HEK293T (cell line): ENCODE results near the gene PLCL2.

ENCODE experiments used
- CTCF ChIA-PET: fragments of 350-600 bp; formaldehyde crosslinking; extraction: SDS; loops from one replicate; lab custom pipeline; 2021; ENCODE audit warnings: antibody characterized with exemption, inconsistent platforms; lab: Yijun Ruan, JAX
- POLR2A ChIA-PET: fragments of 350-600 bp; formaldehyde crosslinking; extraction: SDS; loops from one replicate; lab custom pipeline; 2020; ENCODE audit warnings: antibody characterized with exemption, inconsistent platforms; lab: Yijun Ruan, JAX
- DNase-seq: peaks from one replicate; pipeline ENCODE4 v3.0.0; 2012; ENCODE audit warnings: mixed read lengths; ENCODE audit errors: extremely low spot score
- ARNT ChIP-seq: fragments of 450-650 bp; IDR thresholded peaks from 2 replicates; pipeline ENCODE4 v1.6.1; 2017; ENCODE audit warnings: mild to moderate bottlenecking
- BHLHE40 ChIP-seq: fragments of 450-650 bp; IDR thresholded peaks from 2 replicates; pipeline ENCODE4 v1.6.1; 2016; ENCODE audit warnings: mild to moderate bottlenecking, moderate library complexity, borderline replicate concordance
- CTBP1 ChIP-seq: fragments of 450-650 bp; IDR thresholded peaks from 2 replicates; pipeline ENCODE4 v1.6.1; 2016; ENCODE audit warnings: borderline replicate concordance
- ELF4 ChIP-seq: fragments of 450-650 bp; IDR thresholded peaks from 2 replicates; pipeline ENCODE4 v1.6.1; 2017; ENCODE audit warnings: antibody characterized with exemption
- FOXA1 ChIP-seq: fragments of 450-650 bp; IDR thresholded peaks from 2 replicates; pipeline ENCODE4 v1.6.1; 2016; ENCODE audit warnings: mild to moderate bottlenecking
- FOXK2 ChIP-seq: fragments of 450-650 bp; IDR thresholded peaks from 2 replicates; pipeline ENCODE4 v1.6.1; 2016; ENCODE audit warnings: mild to moderate bottlenecking
- FOXM1 ChIP-seq: fragments of 450-650 bp; IDR thresholded peaks from 2 replicates; pipeline ENCODE4 v1.6.1; 2017; ENCODE audit warnings: mild to moderate bottlenecking, borderline replicate concordance
- HDGF ChIP-seq: fragments of 450-650 bp; IDR thresholded peaks from 2 replicates; pipeline ENCODE4 v1.6.1; 2017; ENCODE audit warnings: antibody characterized with exemption, borderline replicate concordance
- L3MBTL2 ChIP-seq: fragments of 450-650 bp; conservative IDR thresholded peaks from 2 replicates; pipeline ENCODE4 v1.6.1; 2016; ENCODE audit warnings: mild to moderate bottlenecking
- LEF1 ChIP-seq: fragments of 450-650 bp; IDR thresholded peaks from 2 replicates; pipeline ENCODE4 v1.6.1; 2017; ENCODE audit warnings: mild to moderate bottlenecking, borderline replicate concordance
- NFRKB ChIP-seq: fragments of 450-650 bp; IDR thresholded peaks from 2 replicates; pipeline ENCODE4 v1.6.1; 2016; ENCODE audit warnings: mild to moderate bottlenecking, moderate library complexity
- SP1 ChIP-seq: fragments of 450-650 bp; IDR thresholded peaks from 2 replicates; pipeline ENCODE4 v1.6.1; 2017
- SUZ12 ChIP-seq: fragments of 450-650 bp; IDR thresholded peaks from 2 replicates; pipeline ENCODE4 v1.6.1; 2016; ENCODE audit warnings: mild to moderate bottlenecking
- TARDBP ChIP-seq: fragments of 450-650 bp; IDR thresholded peaks from 2 replicates; pipeline ENCODE4 v1.6.1; 2016
- ZNF384 ChIP-seq: fragments of 450-650 bp; IDR thresholded peaks from 2 replicates; pipeline ENCODE4 v1.6.1; 2016
- TF ChIP-seq, protein P1 (sequence below): fragments of 450-650 bp; IDR thresholded peaks from 2 replicates; pipeline ENCODE4 v1.6.1; 2016

The PLCL2 gene

DNA sequence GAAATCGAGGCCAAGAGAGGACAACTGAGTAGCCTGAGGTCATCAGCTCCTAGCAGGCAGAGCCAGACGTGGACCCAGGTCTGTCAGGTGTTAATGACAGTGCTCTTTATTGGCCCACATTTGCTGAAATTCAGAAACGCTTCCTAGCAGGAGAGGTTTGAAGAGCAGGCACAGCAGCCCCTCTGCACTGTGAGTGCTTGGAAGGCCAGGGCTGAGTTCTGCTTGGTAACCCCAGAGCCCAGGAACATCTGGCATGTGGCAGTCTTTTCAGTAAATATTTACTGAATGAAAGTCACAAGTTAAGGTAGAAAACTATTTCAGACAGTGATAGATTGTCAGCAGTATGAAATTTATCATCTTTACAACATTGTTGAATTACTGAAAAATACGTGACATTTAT is 102.4 kb downstream of the PLCL2 start:
- CTCF ChIA-PET: interaction anchor here (0.7 kb wide), 1 partner anchor 8 kb away, joined by 3 read pairs; no protein-coding TSS in a partner anchor
- TF ChIP-seq ZNF384 (no peak), FOXA1 (no peak), LEF1 (no peak), CTBP1 (no peak), SP1 (no peak), TARDBP (no peak), BHLHE40 (no peak), NFRKB (no peak), HDGF (no peak), FOXK2 (no peak)
- POLR2A ChIA-PET: no interaction called here
- no peak for DNase-seq

DNA sequence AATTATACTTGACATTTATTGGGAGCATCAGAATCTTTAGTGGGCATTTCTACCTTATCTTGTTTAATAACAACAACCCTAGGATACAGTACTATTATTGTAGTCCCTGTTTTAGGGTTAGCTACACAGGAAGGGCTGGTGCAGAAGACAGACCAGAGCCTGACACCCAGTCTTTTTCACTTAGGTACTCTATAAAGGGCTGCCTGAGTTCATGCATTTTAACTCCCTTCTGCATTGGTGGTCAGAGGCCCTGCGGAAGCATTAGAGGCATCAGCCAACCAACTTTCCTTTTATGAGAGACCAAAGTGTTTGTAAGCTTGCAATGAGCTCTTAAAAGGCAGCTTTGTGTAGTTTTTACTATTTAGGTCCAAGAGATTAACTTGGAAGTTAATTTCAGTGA is 105.4 kb downstream of the PLCL2 start:
- CTCF ChIA-PET: no interaction called here

DNA sequence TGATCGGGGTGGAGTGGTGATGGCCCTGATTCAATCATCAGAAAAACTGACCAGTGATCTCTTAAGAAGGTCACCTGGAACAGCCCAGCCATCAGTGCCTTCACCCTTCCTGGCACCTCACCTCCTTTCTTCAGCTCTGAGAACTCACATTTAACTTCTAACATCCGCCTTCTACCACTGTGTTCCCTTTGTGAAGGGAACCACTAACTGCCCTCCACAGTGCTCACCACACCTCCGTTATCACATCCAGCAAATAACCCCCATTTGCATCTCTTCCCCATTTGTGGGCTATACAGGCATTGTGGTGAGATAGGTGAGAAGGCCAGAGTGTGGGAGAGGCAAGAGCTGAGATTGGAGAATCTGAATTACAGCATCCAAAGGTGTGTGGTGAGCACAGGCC is 107.4 kb downstream of the PLCL2 start:
- ChIA-PET POLR2A (no interaction called here), CTCF (no interaction called here)
- no peak for TF ChIP-seq LEF1
- no peak for TF ChIP-seq CTBP1
- TF ChIP-seq L3MBTL2: no peak
- no peak for TF ChIP-seq NFRKB
- TF ChIP-seq, protein P1, sequence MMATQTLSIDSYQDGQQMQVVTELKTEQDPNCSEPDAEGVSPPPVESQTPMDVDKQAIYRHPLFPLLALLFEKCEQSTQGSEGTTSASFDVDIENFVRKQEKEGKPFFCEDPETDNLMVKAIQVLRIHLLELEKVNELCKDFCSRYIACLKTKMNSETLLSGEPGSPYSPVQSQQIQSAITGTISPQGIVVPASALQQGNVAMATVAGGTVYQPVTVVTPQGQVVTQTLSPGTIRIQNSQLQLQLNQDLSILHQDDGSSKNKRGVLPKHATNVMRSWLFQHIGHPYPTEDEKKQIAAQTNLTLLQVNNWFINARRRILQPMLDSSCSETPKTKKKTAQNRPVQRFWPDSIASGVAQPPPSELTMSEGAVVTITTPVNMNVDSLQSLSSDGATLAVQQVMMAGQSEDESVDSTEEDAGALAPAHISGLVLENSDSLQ: no peak
- TF ChIP-seq SP1: no peak
- no peak for TF ChIP-seq HDGF
- no peak for TF ChIP-seq FOXK2
- no peak for TF ChIP-seq TARDBP
- no peak for TF ChIP-seq ZNF384
- no peak for TF ChIP-seq FOXM1
- TF ChIP-seq SUZ12: no peak
- no peak for TF ChIP-seq FOXA1
- DNase-seq: no peak

More for the DNA sequence above, 105.4 kb downstream of the PLCL2 start:
- TF ChIP-seq ZNF384 (no peak), SUZ12 (no peak), LEF1 (no peak), ARNT (no peak), CTBP1 (no peak), HDGF (no peak), NFRKB (no peak), BHLHE40 (no peak), FOXK2 (no peak), SP1 (no peak), ELF4 (no peak)
- POLR2A ChIA-PET: no interaction called here
- DNase-seq: no peak

DNA sequence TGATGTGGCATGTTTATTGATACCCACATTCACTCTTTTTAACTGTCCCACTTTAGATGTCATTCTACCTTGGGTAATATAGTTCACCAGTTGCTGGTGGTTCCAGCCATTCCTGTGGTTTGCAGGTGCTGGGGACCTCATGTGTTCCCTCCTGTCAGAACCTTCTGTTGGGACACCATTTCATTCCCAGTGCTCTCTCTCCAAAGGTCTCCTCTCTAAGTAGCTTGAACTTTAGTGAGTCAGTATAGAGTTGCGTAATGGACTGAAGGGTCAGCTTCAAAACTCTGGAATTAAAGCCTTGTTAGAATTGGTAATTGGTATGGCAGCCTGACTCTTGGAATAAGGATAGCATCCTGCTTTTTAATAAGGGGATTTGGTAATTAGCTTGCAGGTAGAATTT is 108.5 kb downstream of the PLCL2 start:
- CTCF ChIA-PET: interaction anchor here (0.6 kb wide), 1 partner anchor 155 kb away, joined by 8 read pairs; no protein-coding TSS in a partner anchor
- TF ChIP-seq NFRKB (no peak), ZNF384 (no peak), FOXA1 (no peak)
- DNase-seq: no peak

DNA sequence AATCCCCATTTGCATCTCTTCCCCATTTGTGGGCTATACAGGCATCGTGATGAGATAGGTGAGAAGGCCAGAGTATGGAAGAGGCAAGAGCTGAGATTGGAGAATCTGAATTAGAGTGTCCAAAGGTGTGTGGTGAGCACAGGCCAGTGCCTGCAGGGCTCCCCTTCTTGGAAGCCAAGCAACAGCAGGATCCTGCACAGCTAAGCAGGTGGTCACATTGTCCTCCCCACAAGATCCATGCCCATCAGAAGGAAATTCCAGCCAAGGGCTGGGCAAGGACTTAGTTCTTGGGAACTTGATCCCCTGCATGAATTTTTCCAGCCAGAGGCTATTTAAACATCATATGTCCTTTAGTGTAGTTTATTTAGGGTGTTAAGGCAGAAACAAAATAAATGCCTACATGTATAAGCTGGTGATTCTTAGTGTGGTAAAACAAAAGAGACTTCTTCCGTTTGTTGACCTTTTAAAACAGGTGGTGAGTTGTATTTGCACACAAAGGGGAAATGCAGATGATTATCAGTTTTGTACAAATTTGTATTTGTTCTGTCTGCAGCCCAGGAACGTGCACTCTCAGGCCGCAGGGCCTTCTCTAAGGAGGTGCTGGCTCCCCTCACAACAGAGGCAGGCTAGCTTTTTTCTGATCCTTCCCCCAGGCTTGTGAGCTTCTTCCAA is 110.2 kb downstream of the PLCL2 start:
- TF ChIP-seq LEF1 (no peak), L3MBTL2 (no peak), SUZ12 (no peak), NFRKB (no peak), SP1 (no peak), TARDBP (no peak), FOXK2 (no peak), BHLHE40 (no peak), CTBP1 (no peak), ZNF384 (no peak), ARNT (no peak), FOXM1 (no peak)
- TF ChIP-seq, protein P1: no peak
- ChIA-PET CTCF (interaction anchor here (0.6 to 1.1 kb wide), 3 partner anchors 8 to 166 kb away, joined by 3 to 4 read pairs (median 3); no protein-coding TSS in a partner anchor), POLR2A (interaction anchor here (0.8 to 1.3 kb wide), 2 partner anchors 9 to 109 kb away, joined by 3 read pairs; no protein-coding TSS in a partner anchor)
- no peak for DNase-seq

More for the DNA sequence above, 108.5 kb downstream of the PLCL2 start:
- POLR2A ChIA-PET: no interaction called here

DNA sequence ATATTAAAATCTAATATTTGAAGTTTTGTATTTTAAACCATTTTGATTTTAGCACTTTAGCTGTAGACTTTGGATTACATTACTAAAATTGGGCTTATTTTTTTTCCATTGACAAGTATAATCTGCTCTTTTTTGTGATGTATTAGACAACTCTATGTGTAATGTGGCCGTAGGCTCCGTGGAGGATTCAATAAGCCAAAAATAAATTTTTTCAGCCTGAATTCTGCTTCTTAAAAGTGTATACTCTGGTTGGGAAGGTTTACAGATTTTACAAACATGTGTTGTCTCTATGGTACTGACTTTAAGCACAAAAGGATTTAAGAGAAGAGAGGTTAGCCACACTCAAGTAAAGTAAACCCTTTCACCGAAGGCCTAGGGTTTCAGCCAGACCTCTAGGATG is 110.8 kb downstream of the PLCL2 start:
- TF ChIP-seq L3MBTL2: no peak
- TF ChIP-seq TARDBP: no peak
- no peak for TF ChIP-seq FOXK2
- no peak for TF ChIP-seq ZNF384
- no peak for TF ChIP-seq BHLHE40
- no peak for TF ChIP-seq ARNT
- no peak for TF ChIP-seq FOXM1
- TF ChIP-seq, protein P1: no peak
- TF ChIP-seq FOXA1: no peak
- no peak for TF ChIP-seq HDGF
- TF ChIP-seq SP1: no peak
- DNase-seq: no peak
- ChIA-PET CTCF (no interaction called here), POLR2A (no interaction called here)
